GM21390 (cell line): Measurements from ENCODE around the gene EIF2S2.
"Not testable (repeated sequence)": the region's sequence is repeated elsewhere in the genome, so short reads cannot be mapped to it uniquely, and the experiment has no call there.

Source experiments
- ATAC-seq: cut with Tn5 transposase; IDR thresholded peaks from one replicate; pipeline ENCODE4 v1.9.1; 2021; ENCODE audit not compliant: unreplicated experiment

The EIF2S2 gene

GRCh38 chr20:34111702-34112599 lies at the start of gene EIF2S2:
Gene EIF2S2 (minus strand): TSS chr20:34112243. CDS start chr20:34112110, 133 bp downstream.
- ATAC-seq = peak; percentile 87

- not testable (repeated sequence) for ATAC-seq
Measured at GRCh38 chr20:34157697-34158096, 45.7 kb upstream of the EIF2S2 start.

GRCh38 chr20:34155836-34156235 lies 43.8 kb upstream of the EIF2S2 start:
- no peak for ATAC-seq

GRCh38 chr20:34153169-34153568 lies 41.1 kb upstream of the EIF2S2 start:
- ATAC-seq = not testable (repeated sequence)

GRCh38 chr20:34152073-34152472 lies 40.0 kb upstream of the EIF2S2 start:
- ATAC-seq = not testable (repeated sequence)

- no peak for ATAC-seq
Measured at GRCh38 chr20:34150306-34151000, 38.4 kb upstream of the EIF2S2 start.

GRCh38 chr20:34145280-34145819 lies 33.3 kb upstream of the EIF2S2 start:
- ATAC-seq = no peak

GRCh38 chr20:34143951-34144350 lies 31.9 kb upstream of the EIF2S2 start:
- ATAC-seq = no peak

- ATAC-seq = no peak
Measured at GRCh38 chr20:34142121-34142520, 30.1 kb upstream of the EIF2S2 start.

- ATAC-seq = no peak
Measured at GRCh38 chr20:34141293-34141692, 29.2 kb upstream of the EIF2S2 start.

GRCh38 chr20:34135525-34136275 lies 23.7 kb upstream of the EIF2S2 start:
- ATAC-seq = not testable (repeated sequence)

GRCh38 chr20:34133365-34133860 lies 21.4 kb upstream of the EIF2S2 start:
- not testable (repeated sequence) for ATAC-seq

GRCh38 chr20:34132943-34133342 lies 20.9 kb upstream of the EIF2S2 start:
- not testable (repeated sequence) for ATAC-seq

GRCh38 chr20:34132491-34132890 lies 20.4 kb upstream of the EIF2S2 start:
- ATAC-seq = not testable (repeated sequence)

GRCh38 chr20:34131491-34131890 lies 19.4 kb upstream of the EIF2S2 start:
- ATAC-seq = no peak

GRCh38 chr20:34129518-34130162 lies 17.6 kb upstream of the EIF2S2 start:
- ATAC-seq = no peak

GRCh38 chr20:34127792-34128191 lies 15.7 kb upstream of the EIF2S2 start:
- ATAC-seq = no peak

GRCh38 chr20:34124469-34125249 lies 12.6 kb upstream of the EIF2S2 start:
- no peak for ATAC-seq

- ATAC-seq = no peak
Measured at GRCh38 chr20:34123309-34123708, 11.3 kb upstream of the EIF2S2 start.
